Stimulated activated CD8-positive, alpha-beta memory T cell treated with anti-CD3 and anti-CD28 coated beads, Interleukin-4, amount 100 ng/mL, for 4 hours (primary cell): ENCODE data around the gene JUND.

ENCODE experiments used
- DNase-seq, 2 donors: peaks; one replicate each; pipeline ENCODE4 v3.0.0-alpha.2; 2020; ENCODE audit warnings: low read depth in 2 of 2, low spot score in 1 of 2

JUND gene

GRCh38 chr19:18249834-18250233 lies 31.6 kb downstream of the JUND start:
- DNase-seq: no peak

GRCh38 chr19:18245297-18245696 lies 36.1 kb downstream of the JUND start:
- no peak for DNase-seq

GRCh38 chr19:18239303-18239702 lies 42.1 kb downstream of the JUND start:
- DNase-seq: no peak

- no peak for DNase-seq
Measured at GRCh38 chr19:18234194-18234593, 47.2 kb downstream of the JUND start.

GRCh38 chr19:18233224-18233825 lies 48.1 kb downstream of the JUND start:
- no peak for DNase-seq

- no peak for DNase-seq
Measured at GRCh38 chr19:18232540-18233223, 48.7 kb downstream of the JUND start.

- no peak for DNase-seq
Measured at GRCh38 chr19:18231775-18232174, 49.6 kb downstream of the JUND start.

GRCh38 chr19:18230941-18231734 lies 50.3 kb downstream of the JUND start:
- DNase-seq: no peak

GRCh38 chr19:18229915-18230314 lies 51.5 kb downstream of the JUND start:
- no peak for DNase-seq
